GM23248 (cell line): ENCODE data around the gene CEP126.

ENCODE experiments used
- EZH2 ChIP-seq: fragments of 200-600 bp; sonication (generic); IDR thresholded peaks from 2 replicates; pipeline ENCODE4 v1.6.1; 2018; ENCODE audit warnings: antibody characterized with exemption, mild to moderate bottlenecking; ENCODE audit not compliant: insufficient read depth, poor library complexity, severe bottlenecking
- EZH2phosphoT487 ChIP-seq: fragments of 200-600 bp; sonication (generic); IDR thresholded peaks from 2 replicates; pipeline ENCODE4 v1.6.1; 2018; ENCODE audit warnings: antibody characterized with exemption, moderate library complexity, mild to moderate bottlenecking, low read depth; ENCODE audit not compliant: insufficient read depth

- TF ChIP-seq EZH2: no peak
- no peak for TF ChIP-seq EZH2phosphoT487
Measured at GRCh38 chr11:101916422-101916821, 1.6 kb downstream of the CEP126 start, which contains the start of gene ANGPTL5.
